NCI-H1092 (cell line): ENCODE data around the gene PNPLA1.
"Not testable (repeated sequence)": the region's sequence is repeated elsewhere in the genome, so short reads cannot be mapped to it uniquely, and the experiment has no call there.

Source experiments
- DNase-seq: peaks from one replicate; lab custom pipeline; 2025; lab: John Stamatoyannopoulos, UW

Gene PNPLA1

DNA sequence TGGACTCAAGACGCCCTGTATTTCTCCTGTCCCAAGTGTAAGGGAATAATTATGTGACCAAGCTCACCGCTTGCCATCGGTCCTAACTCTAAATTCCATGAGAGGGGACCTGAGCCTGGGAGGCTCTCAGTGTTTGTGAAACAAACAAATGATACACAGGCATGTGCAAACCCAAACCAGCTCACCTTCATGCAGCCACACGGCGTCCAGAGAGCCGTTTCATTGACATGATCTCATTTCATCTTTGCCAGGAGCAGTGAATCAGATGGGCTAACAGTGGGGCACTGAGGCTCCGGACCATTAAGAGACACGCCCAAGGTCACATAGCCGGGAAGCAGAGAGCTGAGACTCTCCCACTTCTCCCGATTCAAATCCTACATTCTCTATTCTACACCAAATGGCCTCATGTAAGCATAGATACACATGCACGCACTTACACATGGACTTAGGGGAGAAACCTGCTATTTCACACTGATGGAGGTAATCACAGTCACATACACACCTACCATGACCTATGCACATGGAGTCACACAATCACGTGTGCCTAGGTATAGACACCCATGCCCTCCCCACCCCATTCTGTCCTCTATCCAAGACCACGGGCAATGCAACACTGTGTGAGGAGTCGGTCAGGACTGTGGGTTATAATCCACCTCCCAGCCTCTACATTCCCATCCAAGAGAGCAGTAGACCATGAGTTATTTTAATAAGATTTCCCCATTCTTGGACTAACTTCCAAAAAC, 65.8 kb downstream of the PNPLA1 start:
- no peak for DNase-seq

GRCh38 chr6:36336208-36336710, 66.4 kb downstream of the PNPLA1 start:
- no peak for DNase-seq

GRCh38 chr6:36336779-36337241, 67.0 kb downstream of the PNPLA1 start, which contains the start of gene BNIP5:
TSS of gene BNIP5 (minus strand) at chr6:36336888. CDS start at chr6:36330690, 6,198 bp downstream.
- DNase-seq, result no peak

- DNase-seq, result no peak
Observed at GRCh38 chr6:36337814-36338213, 68.0 kb downstream of the PNPLA1 start.

GRCh38 chr6:36338223-36338622, 68.4 kb downstream of the PNPLA1 start:
- DNase-seq, result not testable (repeated sequence)

DNA sequence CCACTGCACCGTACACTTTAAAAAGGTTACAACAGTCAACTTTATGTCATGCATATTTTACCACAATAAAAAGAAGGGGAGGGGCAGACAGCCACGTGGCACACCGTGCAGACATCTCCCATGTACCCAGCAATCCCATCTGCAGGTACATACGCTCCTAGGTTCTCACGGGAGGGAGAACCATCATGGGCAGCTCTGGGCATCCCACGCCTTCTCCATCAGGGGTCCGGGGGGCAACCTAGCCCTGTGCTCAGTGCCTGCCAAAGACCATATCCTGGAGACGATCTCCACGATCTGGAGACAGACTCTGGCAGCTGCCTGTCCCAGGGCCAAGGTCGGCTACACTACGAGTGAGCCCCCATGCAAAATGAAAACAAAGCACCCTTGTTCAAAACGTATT, 69.3 kb downstream of the PNPLA1 start:
- DNase-seq, result no peak

DNA sequence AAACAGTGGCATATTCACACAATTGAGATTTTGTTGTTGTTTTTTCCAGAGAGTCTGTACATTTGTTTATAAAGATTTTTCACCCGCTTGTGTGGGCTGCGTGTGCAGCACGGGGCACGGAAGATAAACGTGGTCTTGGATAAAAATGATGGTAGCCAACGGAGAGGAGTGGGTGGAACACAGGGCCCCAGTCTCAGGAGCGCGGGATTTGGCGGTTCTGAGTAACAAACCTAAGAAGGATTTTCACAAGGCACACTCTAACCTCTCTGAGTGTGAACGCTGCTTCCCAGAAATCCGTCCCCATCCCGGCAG, 70.4 kb downstream of the PNPLA1 start:
- DNase-seq, result no peak

GRCh38 chr6:36340618-36341454, 71.0 kb downstream of the PNPLA1 start:
- peak; percentile 14 for DNase-seq

GRCh38 chr6:36343109-36343680, 73.3 kb downstream of the PNPLA1 start:
- no peak for DNase-seq

- DNase-seq, result no peak
Observed at GRCh38 chr6:36345681-36346466, 76.0 kb downstream of the PNPLA1 start.

DNA sequence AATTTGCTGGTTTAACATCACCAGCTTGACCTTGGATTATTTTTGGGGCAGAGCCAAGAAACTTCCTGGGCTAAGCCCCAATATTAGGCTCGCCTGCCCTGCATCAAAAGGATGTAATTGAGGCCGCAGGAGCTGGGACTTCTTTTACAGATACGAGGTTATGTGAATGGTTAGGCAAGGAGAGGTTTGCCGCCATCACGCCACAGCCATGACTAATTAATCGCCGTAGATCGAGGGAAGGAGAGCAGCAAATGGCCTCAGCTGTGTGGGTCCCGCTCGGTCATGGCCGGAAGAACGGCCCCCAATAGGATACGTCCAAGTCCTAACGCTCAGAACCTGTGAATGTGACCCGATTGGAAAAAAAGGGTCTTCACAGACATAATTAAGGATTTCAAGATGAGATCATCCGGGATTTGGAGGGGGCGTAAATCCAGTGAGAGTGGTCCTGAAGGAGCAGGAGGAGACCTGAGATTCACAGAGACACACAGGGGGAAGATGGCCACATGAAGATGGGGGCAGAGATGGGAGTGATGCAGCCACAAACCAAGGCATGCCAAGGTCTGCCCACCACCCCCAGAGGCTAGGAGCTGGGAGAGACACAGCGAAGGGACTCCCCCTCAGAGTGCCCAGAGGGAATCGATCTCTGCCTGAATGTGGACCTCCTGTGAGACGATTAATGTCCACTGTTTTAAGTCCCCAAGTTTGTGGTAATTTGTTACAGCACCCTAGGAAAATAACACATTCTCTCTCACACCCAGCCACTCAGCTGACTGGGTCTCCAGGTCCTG, 76.8 kb downstream of the PNPLA1 start:
- no peak for DNase-seq

DNA sequence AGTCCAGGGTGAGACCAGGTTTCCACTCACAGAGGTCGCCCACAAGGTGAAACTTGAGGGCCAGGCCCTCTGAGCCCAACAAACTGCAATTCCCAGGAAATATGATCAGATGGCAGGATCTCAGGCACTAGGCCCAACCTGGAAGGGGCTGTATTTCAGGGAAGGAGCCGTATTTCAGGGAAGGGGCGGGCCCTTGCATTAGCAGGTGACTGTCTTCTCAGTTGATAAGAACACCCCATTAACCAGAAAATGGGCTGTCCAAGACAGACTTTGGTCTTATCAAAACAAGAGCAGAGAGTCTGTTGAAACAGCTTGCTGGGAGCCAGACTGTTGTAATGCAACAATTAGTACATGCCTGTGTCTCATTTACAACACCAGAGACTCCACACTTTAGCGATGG, 77.8 kb downstream of the PNPLA1 start:
- DNase-seq, result no peak

GRCh38 chr6:36349240-36349639, 79.4 kb downstream of the PNPLA1 start:
- peak; percentile 60 for DNase-seq

DNA sequence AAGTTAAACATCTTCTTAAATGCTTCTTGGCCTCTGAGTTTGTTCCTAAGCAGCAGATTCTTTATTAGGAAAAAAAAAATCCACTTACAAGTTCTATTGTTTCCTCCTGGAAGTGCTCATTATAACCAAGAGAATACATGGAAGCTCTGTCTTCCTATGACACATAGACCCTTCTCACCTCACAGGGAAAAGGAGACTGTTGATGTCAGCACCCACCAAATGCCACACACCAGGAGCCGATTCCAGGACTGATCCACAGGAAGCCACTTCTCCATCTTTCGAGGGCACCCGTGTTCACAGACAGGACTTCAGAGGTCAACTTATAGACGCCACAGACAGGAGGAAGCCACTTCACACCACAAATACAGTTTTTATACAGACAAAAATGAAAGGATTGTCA, 80.2 kb downstream of the PNPLA1 start:
- DNase-seq, result no peak

GRCh38 chr6:36350681-36351571, 81.1 kb downstream of the PNPLA1 start:
- DNase-seq, result no peak

- DNase-seq, result no peak
Observed at GRCh38 chr6:36352477-36353157, 82.8 kb downstream of the PNPLA1 start.

GRCh38 chr6:36353411-36353915, 83.6 kb downstream of the PNPLA1 start:
- no peak for DNase-seq

- DNase-seq, result no peak
Observed at GRCh38 chr6:36355819-36356218, 86.0 kb downstream of the PNPLA1 start.

DNA sequence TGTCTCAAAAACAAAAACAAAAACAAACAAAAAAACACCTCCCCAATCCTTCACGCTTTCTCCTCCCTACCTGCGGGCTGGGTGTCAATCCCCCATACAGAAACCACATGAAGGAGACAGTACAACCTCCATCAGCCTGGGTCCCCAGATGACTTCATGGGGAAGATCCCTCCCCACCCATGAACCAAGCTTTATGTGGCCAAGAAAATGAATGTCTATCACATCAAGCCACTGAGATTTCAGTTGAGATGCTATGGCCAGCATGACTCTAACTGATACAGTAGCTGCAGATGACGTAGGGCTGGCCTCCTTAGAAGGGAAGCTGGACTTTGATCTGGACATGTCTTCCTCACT, 88.0 kb downstream of the PNPLA1 start:
- no peak for DNase-seq
